Kidney capillary endothelial cell (primary cell): Measurements from ENCODE around the gene KCTD21.
"Not testable (repeated sequence)": the region's sequence is repeated elsewhere in the genome, so short reads cannot be mapped to it uniquely, and the experiment has no call there.

Experiments used
- DNase-seq: peaks from one replicate; pipeline ENCODE4 v3.0.0-alpha.2; 2018; ENCODE audit warnings: low spot score

The KCTD21 gene, protein sequence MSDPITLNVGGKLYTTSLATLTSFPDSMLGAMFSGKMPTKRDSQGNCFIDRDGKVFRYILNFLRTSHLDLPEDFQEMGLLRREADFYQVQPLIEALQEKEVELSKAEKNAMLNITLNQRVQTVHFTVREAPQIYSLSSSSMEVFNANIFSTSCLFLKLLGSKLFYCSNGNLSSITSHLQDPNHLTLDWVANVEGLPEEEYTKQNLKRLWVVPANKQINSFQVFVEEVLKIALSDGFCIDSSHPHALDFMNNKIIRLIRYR

GRCh38 chr11:78188286-78189173, at the start of gene KCTD21, which contains the start of gene USP35:
Gene KCTD21, minus strand, starts transcription at chr11:78188626. Its CDS starts 14,072 bp downstream, at chr11:78174554.
Gene USP35, plus strand, starts transcription at chr11:78188919. Its CDS starts 7,327 bp downstream, at chr11:78196246.
- DNase-seq: peak; percentile 94

GRCh38 chr11:78237293-78238046, 49.0 kb upstream of the KCTD21 start:
- no peak for DNase-seq

GRCh38 chr11:78234006-78234405, 45.6 kb upstream of the KCTD21 start:
- no peak for DNase-seq

- DNase-seq: not testable (repeated sequence)
Observed at GRCh38 chr11:78233046-78233445, 44.6 kb upstream of the KCTD21 start.

DNA sequence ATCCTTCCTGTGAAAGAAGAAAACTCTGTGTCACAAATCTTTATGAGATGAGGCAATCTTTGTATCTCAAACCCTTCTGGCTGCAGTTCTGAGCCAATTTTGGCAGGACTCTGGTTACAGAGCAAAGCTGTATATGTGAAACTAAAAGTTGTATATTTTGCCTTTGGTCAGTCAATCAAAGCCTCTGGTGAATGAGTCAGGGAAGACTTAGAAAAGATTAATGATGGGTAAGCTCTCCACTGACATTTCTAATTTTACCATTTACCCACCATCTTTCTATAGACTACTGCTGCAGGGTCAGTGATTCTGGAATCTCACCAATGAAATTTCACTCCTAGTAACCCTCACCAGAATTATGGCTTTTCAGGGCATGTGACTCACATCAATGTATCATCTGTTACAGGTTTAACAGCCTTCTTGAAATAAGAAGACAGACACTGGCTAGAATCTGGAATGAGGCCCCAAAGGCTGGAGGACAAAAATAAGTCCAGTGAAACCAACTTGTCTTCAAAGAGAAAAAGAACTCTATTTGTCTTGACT, 43.6 kb upstream of the KCTD21 start:
- no peak for DNase-seq

- DNase-seq: no peak
Observed at GRCh38 chr11:78230161-78230877, 41.9 kb upstream of the KCTD21 start.

DNA sequence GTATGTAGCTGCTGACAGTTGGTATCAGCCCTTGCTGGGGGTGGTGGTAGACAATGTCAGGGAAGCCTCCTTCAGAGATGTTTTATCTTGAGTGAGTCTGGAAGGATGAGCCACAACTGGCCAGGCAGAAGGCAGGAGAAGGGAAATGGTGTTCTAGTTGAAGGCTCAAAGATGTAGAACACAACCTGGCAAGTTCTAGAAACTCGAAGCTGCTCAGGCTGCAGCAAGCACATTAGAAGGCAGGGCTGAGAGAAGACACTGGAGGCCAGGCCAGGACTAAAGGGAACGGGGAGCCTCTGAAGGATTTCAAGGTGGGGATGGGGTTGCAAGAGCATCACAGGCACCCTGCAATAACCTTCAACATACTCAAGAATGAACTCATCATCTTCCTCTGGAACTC, 40.7 kb upstream of the KCTD21 start:
- DNase-seq: no peak

DNA sequence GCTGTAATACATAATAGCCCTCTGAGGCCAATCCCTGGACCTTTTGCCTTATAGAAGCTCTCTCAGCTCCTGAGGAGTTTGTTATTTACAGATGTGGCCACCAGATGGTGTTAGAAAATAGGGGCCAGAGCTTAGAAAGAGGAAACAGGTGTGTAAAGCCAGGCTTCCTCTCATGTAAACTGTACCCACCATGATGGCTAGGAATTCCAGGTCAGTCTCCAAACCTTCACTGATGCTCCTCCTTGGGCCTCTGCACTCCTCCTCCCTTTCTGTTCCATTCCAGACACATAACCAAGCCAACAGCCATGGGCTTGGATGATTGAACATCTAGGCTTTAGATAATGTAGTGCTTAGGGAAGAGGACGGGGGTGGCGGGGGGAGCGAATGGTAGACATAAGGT, 40.0 kb upstream of the KCTD21 start:
- DNase-seq: peak; percentile 46

- no peak for DNase-seq
Observed at GRCh38 chr11:78227921-78228320, 39.5 kb upstream of the KCTD21 start.

DNA sequence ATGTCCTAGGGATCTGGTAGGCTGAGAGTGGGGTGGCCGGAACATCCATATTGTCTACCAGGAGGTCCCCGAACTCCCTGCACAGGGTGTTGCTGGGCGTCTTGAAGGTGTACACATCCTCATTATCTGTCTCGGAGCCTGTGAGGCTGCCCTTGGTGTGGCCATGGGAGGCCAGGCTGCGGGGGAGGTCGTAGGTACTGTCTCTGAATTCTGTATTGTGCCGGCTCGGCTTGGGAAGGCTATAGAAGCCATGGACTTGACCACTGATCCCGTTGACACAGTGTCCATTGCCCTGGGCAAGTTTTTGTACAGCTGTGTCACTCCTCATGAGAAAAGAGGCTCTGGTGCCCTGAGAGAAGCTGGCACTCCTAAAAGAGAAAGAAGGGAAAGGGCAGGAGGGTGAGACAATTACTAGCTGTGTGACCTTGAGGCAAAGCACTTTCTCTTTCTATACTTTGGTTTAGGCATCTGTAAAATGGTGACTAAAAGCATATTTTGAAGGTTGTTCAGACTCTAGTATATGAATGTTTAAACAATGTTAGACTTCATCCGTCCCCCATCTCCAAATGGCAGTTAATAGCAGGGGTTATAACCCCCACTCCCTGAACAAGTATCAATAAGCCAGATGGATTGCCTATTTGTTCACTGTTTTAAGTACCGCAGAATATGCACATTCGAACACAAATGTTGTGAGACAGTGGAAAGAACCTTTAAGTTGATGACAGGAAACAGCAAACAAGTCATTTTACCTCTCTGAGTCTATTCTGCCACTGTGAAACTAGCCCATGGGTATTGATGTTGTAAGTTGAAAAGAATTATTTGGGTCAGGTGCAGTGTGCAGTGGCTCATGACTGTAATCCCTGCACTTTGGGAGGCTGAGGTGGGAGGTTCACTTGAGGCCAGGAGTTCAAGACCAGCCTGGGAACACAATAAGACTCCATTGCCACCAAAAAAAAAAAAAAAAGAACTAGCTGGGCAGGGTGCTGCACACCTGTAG, 38.6 kb upstream of the KCTD21 start:
- no peak for DNase-seq

DNA sequence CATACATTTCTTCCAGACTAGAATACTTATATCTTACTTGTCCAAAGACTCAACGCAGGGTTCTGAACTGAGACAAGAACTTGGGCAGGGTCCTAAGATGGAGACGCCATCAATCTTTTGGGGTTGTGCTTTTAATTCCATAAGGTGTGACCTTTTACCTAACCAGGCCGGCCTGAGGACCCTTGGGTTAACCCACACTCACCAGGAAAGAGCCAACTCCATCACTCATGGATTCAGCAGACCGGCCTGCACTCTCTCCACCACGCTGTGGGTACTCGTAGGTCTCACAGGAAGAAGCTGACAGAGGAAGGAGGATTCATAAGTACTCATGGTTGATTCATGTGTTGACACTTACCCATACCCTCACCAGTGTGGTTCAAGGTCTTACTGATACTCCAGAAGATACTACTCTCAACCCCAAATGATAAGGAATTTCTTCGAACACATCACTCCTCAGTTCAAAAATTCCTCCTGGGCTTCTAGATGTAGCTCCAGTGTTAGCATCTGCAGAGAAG, 36.5 kb upstream of the KCTD21 start:
- DNase-seq: no peak

DNA sequence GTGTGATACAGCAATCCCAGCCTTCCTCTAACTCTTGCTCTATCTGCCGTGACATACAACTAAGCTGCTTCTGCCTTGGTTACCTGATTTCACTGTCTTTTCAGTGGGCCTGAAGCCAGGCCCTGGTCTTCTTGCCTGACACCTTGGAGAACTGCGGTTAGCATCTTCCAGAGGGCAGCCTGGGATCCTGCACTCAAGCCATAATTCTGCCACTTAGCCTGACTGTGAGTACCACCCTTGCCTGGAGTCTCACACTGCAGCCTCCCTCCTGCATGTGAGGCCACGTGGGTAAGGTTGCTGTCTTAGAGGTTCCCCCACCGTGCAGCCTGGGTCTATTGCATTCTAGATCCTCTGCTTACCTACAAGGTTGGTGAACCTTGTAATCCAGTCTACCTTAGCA, 36.1 kb upstream of the KCTD21 start:
- DNase-seq: no peak

- DNase-seq: no peak
Observed at GRCh38 chr11:78223320-78223954, 35.0 kb upstream of the KCTD21 start.

DNA sequence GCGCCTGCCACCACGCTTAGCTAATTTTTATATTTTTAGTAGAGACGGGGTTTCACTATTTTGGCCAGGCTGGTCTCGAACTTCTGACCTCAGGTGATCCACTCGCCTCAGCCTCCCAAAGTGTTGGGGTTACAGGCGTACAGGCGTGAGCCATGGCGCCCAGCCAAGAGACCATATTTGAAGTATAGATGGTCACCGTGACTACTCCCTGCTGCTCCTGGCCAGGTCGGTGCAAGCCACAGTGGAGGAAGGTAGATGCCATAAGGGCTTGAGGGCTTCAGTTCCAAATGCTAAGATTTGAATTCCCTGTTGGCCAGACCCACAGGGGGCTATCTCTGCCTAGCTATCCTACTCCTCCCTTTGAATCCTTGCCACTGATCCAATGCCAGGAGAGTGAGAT, 34.3 kb upstream of the KCTD21 start:
- DNase-seq: not testable (repeated sequence)

DNA sequence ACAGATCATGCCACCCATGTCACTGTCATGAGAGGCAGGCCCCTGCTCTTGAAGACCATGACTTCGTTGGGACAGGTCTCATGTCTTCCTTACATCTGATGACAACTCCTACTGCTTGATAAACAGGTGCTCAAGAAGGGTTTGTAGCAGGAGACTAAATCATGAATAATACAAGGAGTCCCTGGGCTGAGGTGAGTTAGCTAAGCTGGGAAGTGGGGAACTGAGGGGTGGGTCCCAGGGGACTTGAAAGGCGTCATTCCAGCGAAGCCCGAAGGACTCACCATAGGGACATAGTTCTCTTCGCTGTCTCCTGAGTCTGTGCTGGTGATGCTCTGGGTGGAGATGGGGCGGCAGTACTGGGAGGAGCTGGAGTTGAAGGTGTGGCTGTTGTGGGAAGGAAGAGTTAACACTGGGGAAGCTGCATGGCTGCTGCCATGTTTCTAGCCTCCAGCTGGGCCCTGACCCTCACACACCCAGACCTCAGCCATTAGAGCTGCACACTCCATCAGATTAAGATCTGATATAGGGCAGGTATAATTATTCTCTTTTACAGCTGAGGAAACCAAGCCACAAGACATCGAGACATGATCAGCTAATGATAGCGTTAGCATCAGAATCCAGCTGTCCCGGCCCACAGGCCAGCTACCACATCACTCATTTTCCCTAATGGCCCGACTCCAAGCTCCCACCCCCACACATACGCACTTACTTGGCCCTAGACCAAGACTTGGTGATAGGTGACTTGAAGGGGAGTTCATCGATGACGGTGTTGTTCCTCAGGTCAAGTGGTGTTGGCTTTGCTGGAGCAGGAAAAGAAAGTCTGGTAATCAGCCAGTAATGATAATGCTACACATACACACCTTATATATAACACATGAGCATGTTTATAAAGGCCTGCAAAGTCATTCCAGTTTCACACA, 33.2 kb upstream of the KCTD21 start:
- DNase-seq: no peak

GRCh38 chr11:78220218-78221157, 32.1 kb upstream of the KCTD21 start:
- DNase-seq: no peak

DNA sequence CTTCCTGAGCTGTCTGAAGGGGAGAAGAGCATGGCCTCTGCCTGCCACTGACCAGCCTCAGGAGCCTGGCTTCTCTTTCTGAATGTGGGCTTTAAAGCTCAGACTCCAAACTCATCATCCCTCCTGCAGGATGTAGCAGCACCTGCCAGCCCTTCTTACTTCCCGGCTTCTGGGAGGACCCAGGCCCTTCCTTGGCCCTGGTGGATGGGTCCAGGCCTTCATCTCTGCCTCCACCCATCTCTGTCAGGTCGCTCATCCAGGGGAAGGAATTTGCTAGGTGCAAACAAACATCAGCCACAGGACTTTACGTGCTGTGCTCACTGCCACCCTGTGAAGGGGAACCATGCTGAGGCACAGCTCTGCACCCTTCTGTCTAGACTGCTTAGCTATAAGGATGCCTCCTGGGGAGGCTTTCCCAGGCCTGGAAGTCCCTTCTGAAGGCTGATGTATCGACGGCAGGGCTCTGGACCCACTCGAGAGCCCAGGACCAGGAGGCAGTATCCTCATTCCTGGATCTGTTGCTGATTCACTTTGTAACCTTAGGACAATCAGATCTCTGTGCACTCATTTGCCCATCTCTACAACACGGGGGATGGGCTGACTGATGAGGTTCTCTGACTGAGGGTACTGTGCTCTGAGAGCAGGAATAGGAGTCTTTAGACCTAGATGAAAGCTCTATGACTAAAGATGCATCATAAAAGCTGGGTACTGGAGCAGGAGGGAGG, 31.2 kb upstream of the KCTD21 start:
- no peak for DNase-seq
